Hematopoietic multipotent progenitor cell (in vitro differentiated cells): Measurements from ENCODE around the gene NEGR1. TPM values are rescaled to one million over a fixed set of nuclear protein-coding genes. Genes with fewer than 3 reads are reported as not detected.

Experiments used
- DNase-seq, 3 donors: peaks; one replicate each; pipeline ENCODE4 v3.0.0-alpha.2; 2011 to 2015; ENCODE audit warnings: low read depth in 2 of 3, low spot score in 2 of 3
- total RNA-seq: library from RNA; depleted of rRNA; stranded (reverse); fragments of >200 nt; gene quantifications from one replicate; pipeline ENCODE4 v1.2.3, GENCODE V29; 2012

Gene NEGR1
- total RNA-seq, 1 donor, result 3.8 TPM

DNA sequence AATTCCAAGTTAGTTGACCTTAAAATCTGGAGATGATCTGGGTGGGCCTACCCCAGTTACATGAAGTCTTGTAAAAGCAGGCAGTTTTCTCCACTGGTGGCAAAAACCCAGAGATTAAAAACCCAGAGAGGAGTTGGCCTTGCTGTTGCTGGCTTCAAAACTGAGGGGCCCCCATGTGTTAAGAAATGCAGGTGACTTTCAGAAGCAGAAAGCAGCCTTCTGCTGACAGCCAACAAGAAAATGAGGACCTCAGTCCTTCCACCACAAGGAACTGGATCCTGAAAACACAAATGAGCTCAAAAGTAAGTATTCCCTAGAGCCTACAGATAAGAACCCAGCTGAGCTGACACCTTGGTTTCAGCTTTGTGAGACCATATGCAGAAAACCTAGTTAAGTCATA lies 857.8 kb downstream of the NEGR1 start:
- DNase-seq, result no peak

DNA sequence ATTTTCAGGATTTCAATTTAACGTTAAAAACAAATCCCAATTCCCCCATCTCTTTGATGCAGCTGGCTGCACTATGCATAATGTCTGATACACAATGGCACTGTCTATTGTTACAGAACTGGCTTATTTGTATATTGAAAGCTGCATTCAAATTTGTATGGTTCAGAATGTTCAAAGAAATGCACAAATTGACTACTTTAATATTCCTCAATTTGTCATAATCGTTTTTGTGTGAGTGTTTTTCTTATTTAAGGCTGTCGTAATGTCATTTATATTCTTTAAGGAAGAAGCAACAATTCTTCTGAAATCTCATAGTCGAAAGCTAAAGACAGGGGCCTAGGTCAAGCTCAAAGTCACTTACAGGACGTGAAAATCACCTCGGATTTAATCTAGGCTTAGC lies 860.1 kb downstream of the NEGR1 start:
- no peak for DNase-seq

DNA sequence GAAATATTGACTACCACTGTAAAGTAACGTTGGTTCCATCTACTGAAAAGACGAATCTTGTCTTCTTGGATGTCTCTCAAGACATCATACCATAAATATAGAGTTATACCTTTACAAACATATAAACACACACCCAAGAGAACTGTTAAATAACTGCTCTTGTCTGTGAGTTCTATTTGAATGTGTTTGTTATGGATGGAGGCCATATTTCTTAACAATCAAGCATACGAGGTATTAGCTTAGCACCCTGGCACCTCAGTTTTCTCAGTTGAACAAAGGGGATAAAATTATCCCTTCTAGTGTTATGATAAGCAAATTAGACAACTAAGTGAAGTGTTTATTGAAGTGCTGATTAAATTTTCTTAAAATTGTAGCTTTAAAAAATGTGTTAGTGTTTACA lies 864.9 kb downstream of the NEGR1 start:
- DNase-seq, result no peak

DNA sequence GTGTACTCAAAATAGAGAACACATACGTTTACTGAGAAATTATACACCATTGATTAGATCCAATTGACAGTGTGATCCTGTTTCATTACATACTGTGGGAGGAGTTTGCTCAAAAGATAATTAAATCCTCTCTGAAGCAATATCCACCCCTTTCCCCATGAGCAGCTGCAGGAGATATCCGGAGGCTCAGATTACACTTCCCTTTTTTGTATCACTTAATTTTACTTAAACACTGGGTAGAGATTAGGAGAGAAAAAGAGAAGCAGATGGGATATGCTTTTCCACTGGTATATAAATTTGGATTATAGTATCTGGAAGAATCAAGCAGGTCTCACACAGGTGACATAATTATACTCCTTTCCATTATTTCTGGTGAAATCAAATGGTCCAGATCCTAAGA lies 868.2 kb downstream of the NEGR1 start:
- peak in 2 of 3 donors; percentile 3 to 41 for DNase-seq

DNA sequence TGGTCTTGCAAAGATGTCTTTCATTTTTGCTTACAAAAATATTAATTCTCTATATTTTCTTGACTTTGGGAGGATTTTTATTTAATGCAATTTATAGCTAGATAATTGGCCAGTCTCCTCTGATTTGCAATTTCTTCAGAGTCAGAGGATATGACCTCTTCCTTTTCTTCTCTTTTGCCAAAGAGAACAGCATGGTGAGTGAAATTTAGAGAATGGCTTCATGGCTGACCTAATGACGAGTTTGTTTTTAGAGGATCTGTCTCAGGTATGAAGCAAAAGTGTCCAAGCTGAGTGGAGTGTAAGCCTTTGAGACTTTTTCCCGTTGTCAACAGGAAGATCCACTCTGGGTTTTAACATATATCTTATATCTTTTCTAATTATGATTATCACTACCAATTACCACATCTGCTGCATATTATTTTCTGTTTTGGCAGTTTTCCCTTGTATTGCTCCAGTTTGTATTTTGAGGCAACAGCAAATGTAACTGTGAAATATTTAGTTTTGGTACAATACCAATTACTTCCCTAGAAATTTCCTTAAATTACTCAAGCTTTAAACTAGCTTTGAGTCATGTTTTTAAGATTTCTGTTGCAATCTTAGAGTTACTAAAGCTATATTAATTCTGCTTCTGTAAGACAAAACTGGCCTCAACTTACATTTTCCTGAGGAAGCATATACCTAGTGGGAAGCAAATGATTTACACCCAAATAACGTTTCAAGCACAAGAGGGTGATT lies 868.7 kb downstream of the NEGR1 start:
- no peak for DNase-seq

DNA sequence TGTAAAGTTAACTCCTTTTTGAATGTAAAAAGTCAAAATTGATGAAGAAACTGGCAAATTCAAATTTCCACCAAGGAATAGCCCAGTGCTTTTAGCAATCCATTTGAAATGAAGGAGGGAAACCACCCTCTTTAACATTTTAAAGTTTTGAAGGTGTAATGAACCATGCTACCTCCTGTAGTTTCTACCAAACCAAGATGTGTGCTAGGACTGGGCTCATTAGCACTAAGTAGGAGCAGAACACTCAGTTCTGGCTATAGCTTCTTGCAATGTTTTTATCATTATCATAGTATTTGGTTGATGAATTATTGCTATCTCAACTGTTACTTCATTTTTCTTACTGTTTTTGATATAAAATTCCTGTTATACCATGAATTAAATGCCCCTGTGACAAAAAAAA lies 882.3 kb downstream of the NEGR1 start:
- DNase-seq, result no peak

DNA sequence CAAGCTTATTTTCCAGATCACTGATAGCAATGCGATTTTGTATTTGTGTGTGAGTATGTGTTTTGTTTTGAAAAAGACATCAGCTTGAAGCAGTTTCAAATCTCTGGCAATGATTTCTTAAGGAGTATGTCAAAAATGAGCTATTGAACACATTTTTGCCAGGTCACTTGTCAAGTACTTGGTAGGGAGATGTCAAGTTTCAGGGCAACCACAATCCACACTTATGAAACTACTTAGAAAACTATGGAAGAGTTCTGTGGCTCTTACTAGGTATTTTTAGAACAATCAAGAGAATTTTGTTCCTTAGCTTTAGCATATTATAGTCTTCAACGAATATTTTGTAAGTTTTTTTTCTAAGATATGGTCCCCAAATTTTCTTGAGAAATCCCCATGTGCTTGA lies 882.7 kb downstream of the NEGR1 start:
- DNase-seq, result no peak

DNA sequence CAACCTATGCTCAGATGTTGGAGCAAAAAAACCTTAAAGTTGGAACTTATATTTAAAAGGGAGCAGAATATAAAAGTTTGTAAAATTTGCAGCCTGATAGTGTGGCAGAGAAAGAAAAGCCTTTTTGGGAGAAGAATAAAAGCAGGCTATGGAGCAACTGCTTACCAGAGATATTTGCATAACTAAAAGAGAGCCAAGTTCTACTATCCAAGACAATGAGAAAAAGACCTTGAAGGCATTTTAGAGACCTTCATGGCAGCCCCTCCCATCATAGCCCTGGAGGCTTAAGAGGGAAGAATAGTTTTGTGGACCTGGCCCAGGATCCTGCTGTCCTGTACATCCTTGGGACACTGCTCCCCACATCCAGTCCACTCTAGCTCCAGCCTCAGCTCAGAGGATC lies 889.0 kb downstream of the NEGR1 start:
- no peak for DNase-seq

DNA sequence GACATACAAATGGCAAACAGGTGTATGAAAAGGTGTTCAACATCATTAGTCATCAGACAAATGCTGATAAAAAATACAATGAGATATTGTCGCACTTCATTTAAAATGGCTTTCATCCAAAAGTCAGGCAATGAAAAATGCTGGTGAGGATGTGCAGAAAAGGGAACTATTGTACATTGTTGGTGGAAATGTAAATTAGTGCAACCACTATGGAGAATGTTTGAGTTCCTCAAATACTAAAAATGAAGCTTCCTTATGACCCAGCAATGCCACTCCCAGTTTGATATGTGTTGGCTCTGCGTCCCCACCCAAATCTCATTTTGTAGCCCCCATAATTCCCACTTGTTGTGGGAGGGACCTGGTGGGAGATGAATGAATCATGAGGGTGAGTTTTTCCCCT lies 891.8 kb downstream of the NEGR1 start:
- DNase-seq, result no peak

DNA sequence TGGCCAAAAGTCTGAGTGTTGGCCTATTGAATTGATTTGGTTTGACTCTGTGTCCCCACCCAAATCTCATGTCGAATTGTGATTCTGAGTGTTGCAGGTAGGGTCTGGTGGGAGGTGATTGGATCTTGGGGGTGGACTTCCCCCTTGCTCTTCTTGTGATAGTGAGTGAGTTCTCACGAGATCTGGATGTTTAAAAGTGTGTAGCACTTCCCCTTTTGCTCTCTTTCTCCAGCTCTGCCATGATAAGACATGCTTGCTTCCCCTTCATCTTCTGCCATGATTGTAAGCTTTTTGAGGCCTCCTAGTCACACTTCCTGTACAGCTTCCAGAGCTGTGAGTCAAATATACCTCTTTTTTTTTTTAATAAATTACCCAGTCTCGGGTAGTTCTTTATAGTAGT lies 904.5 kb downstream of the NEGR1 start:
- no peak for DNase-seq

DNA sequence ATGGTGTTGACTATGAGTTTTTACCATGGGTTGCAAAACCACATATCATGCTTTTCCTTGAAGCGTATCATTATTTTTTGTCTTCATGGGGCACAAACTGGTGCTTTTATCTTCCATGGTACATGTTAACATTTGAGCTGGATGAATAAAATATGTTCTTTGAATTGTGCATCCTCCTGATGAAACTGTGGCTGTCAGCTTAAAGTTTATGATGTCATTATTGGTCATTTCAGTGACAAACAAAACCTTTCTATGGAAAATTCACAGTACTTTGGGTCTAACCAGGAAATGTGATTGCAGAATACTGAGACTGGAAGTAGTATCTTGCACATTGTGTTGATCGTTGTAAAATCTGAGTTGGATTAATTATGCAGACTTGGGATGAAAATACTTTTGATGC lies 909.8 kb downstream of the NEGR1 start:
- DNase-seq, result no peak

DNA sequence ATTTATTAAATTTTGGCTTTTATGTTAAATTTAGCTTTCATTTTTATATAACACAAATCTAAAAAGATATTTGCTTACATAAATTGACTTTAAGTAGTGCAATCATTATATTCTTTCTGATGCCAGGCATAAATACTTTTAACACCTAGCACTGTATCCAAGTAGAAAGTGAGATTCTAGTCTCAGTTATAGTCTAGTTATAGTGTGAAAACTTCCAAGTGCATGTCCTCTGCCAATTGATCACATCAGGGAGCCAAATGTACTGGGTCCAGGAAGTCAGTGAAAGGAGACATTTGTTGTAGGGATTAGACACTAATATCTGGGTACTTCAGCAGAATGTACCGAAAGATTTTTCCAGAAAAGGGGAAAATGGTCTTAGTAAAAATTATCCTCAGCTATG lies 910.8 kb downstream of the NEGR1 start:
- DNase-seq, result no peak

DNA sequence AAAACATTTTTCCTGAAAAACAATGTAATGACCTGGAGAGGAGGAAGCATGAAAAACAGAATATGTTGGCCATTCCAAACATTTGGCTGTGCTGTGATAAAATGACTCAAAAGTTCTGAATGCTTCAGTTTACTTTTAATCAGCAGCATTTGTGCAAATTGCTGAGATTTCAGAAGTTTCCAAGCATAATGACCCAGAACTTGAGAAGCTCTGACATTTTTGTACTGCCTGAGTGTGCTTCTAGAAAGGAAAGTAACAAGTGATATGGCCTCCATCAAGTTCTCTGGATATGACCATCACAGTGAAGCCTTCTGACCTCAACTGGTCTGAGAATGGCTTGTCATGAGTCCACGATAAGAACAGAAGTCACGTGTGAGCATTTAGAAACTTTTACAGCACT lies 918.1 kb downstream of the NEGR1 start:
- DNase-seq, result no peak

DNA sequence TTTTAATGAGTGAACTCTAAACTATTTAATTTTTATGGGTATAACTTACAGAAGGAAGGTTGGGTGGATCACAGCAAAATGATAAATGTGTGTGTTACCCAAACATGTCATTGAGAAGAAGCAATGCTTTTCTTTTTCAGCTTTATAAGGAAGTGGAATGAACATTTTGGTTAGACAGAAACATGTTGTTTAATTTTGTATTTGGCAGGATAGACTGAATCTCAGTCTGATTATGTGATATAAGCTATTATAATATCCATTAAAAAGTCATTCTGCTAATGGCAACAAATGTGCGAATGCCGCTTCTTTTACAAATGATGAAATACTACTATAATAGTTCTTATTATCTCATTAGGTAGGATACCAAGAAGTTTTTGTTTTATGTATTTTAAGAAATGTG lies 919.6 kb downstream of the NEGR1 start:
- no peak for DNase-seq

DNA sequence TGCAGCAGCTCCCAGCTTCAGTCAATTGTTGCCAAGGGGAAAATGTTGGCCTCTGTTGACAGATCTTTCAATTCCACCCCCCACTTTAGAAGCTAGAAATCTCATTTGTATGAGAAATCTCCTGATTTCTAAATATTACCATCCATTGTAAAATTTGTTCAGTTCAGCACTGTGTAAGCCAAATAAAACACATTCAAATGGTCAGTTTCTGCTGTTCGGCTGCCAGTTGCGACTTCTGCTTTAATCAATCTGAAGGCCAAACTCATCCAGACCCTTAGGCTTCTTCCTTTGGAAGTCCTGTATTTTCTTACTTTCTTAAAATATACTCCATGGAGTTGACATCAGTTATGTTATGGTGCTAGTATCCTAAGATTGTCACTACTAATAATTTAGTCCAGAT lies 920.3 kb downstream of the NEGR1 start:
- DNase-seq, result no peak

DNA sequence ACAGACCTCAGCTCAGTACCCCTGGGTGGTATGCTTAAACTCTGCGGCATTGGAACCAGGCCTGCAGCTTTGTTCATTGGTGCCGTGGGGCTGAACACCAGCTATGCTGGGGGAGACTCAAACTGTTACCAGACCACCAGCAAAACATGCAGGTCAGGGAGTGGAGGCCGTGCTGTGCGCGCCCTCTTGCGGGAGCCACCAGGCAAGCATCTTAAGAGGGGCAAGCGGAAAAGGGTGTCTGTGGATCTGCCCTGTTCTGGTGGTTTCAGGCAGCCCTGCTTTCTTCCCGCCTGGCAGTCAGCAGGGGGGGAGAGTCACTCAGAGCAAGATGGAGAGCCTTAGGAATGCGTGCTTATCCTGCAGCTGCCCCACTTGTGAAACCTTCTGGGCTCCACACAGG lies 924.6 kb downstream of the NEGR1 start:
- DNase-seq, result no peak

DNA sequence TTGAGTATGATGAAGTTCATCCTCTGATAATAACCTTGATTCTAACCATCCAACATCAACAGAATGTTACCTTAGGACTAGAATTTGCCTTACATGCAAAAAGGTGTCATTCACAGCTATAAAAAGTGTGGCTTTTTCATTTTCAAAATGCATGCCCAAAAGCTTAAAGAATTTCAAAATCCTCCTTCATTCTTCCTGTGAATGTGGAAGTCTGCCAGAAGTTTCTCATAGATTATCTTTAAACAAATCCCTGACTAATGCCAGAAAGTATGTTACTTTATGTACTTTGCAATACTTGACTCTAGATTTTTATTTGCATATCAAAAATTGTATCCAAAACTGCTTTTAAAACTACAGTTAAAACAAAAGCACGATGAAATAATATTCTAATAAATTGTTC lies 930.9 kb downstream of the NEGR1 start:
- no peak for DNase-seq

DNA sequence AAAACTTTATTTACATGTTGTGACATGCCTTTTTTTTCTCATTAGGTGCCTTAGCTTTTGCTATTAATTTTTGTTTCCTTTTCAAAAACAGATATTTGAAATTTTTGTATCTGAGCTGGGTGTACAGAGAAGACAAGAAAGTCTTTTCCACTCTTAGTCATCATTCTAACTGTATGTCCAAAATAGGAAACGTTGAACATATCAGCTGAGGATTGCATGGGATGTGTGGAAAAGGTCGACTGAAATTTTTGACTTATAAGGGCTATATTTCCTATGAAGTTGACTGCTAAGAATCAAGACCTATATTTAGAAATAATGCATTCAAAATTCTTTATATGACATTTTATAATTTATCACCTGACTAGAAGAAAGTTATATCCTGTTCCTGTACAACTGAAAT lies 931.5 kb downstream of the NEGR1 start:
- DNase-seq, result no peak

DNA sequence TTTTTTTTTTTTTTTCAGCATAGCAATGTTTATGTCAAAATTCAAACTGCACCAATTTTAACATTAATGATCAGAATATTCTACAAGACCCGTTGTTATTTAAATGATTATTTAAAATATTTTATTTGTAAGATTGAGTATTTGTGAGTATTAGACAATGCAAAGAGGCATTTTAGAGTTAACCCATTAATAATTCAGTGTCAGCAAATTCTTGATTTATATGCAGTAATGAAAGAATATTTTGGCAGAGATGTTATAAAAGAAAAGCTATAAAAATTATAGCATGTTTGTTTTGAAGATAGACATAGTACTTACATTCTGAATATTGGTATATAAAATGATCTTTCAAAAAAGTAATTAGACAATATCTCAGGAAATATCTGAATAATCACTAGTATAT lies 932.0 kb downstream of the NEGR1 start:
- no peak for DNase-seq
